DOHH2 (cell line): ENCODE data around the gene RAB39B.
"Not testable (repeated sequence)": the region's sequence is repeated elsewhere in the genome, so short reads cannot be mapped to it uniquely, and the experiment has no call there.

ENCODE experiments used
- H3F3A ChIP-seq: fragments of 200-600 bp; sonication (generic), shearing (Covaris generic); 2 replicates; pipeline ENCODE4 v1.6.0; 2016; ENCODE audit warnings: antibody characterized with exemption, mild to moderate bottlenecking; ENCODE audit not compliant: control insufficient read depth, insufficient read depth
- H3K27ac ChIP-seq: fragments of 200-600 bp; sonication (generic); 2 replicates; pipeline ENCODE4 v1.5.1; 2014; ENCODE audit warnings: low read depth, mild to moderate bottlenecking, low read length, moderate library complexity
- H3K27me3 ChIP-seq: fragments of 200-600 bp; sonication (generic); 2 replicates; pipeline ENCODE4 v1.6.1; 2014; ENCODE audit warnings: mild to moderate bottlenecking, low read length, mixed read lengths; ENCODE audit not compliant: control insufficient read depth
- H3K36me3 ChIP-seq: fragments of 200-600 bp; sonication (generic); 2 replicates; pipeline ENCODE4 v1.6.1; 2014; ENCODE audit warnings: mild to moderate bottlenecking, low read length, moderate library complexity, mixed read lengths; ENCODE audit not compliant: control insufficient read depth
- H3K4me1 ChIP-seq: fragments of 200-600 bp; sonication (generic); 2 replicates; pipeline ENCODE4 v1.6.1; 2014; ENCODE audit warnings: mild to moderate bottlenecking, low read length, mixed read lengths; ENCODE audit not compliant: control insufficient read depth
- H3K4me2 ChIP-seq: fragments of 200-600 bp; sonication (generic); 2 replicates; pipeline ENCODE4 v1.6.0; 2014; ENCODE audit warnings: mild to moderate bottlenecking, low read length, moderate library complexity
- H3K4me3 ChIP-seq: fragments of 200-600 bp; sonication (generic); 2 replicates; pipeline ENCODE4 v1.5.1; 2014; ENCODE audit warnings: mild to moderate bottlenecking, low read length, mixed read lengths
- H3K79me2 ChIP-seq: fragments of 200-600 bp; sonication (generic); 2 replicates; pipeline ENCODE4 v1.6.1; 2014; ENCODE audit warnings: mild to moderate bottlenecking, low read length, mixed read lengths; ENCODE audit not compliant: control insufficient read depth
- H3K9me2 ChIP-seq: fragments of 200-600 bp; sonication (generic); replicated peaks from 2 replicates; pipeline ENCODE4 v1.6.1; 2014; ENCODE audit warnings: mild to moderate bottlenecking, low read length, mixed read lengths; ENCODE audit not compliant: control insufficient read depth
- H3K9me3 ChIP-seq: fragments of 200-600 bp; sonication (generic); 2 replicates; pipeline ENCODE4 v1.6.1; 2014; ENCODE audit warnings: antibody characterized with exemption, low read length, mixed read lengths; ENCODE audit not compliant: control insufficient read depth, insufficient read depth
- H4K20me1 ChIP-seq: fragments of 200-600 bp; sonication (generic); 2 replicates; pipeline ENCODE4 v1.6.0; 2014; ENCODE audit warnings: low read depth, mild to moderate bottlenecking, antibody characterized with exemption, low read length, moderate library complexity; ENCODE audit not compliant: control insufficient read depth, insufficient read depth
- EZH2phosphoT487 ChIP-seq: fragments of 200-600 bp; sonication (generic); IDR thresholded peaks from 2 replicates; pipeline ENCODE4 v1.6.1; 2017; ENCODE audit warnings: borderline replicate concordance, mild to moderate bottlenecking, antibody characterized with exemption, low read length, moderate library complexity, mixed read lengths
- TF ChIP-seq, protein P1 (sequence below): fragments of 200-600 bp; sonication (generic); IDR thresholded peaks from one replicate; pipeline ENCODE4 v1.5.1; 2014; ENCODE audit warnings: antibody characterized with exemption, mild to moderate bottlenecking, low read depth, low read length; ENCODE audit not compliant: poor library complexity, severe bottlenecking

Gene RAB39B

GRCh38 chrX:155237719-155238118 is 26.6 kb downstream of the RAB39B start:
- H3K27ac ChIP-seq = no peak overlapping the region
- H3K36me3 ChIP-seq = peaks cover 46% of the 10 kb centered on the region
- peaks cover 3% of the 10 kb centered on the region; the same call in 1 of the 2 replicates for H3K79me2 ChIP-seq
- no peaks in the 10 kb centered on the region; the same call in 1 of the 2 replicates for H3F3A ChIP-seq
- no peaks in the 10 kb centered on the region for H3K4me1 ChIP-seq
- H3K9me2 ChIP-seq = no peaks in the 10 kb centered on the region
- no peak for TF ChIP-seq EZH2phosphoT487
- TF ChIP-seq, protein P1, sequence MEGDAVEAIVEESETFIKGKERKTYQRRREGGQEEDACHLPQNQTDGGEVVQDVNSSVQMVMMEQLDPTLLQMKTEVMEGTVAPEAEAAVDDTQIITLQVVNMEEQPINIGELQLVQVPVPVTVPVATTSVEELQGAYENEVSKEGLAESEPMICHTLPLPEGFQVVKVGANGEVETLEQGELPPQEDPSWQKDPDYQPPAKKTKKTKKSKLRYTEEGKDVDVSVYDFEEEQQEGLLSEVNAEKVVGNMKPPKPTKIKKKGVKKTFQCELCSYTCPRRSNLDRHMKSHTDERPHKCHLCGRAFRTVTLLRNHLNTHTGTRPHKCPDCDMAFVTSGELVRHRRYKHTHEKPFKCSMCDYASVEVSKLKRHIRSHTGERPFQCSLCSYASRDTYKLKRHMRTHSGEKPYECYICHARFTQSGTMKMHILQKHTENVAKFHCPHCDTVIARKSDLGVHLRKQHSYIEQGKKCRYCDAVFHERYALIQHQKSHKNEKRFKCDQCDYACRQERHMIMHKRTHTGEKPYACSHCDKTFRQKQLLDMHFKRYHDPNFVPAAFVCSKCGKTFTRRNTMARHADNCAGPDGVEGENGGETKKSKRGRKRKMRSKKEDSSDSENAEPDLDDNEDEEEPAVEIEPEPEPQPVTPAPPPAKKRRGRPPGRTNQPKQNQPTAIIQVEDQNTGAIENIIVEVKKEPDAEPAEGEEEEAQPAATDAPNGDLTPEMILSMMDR = no peak
- H3K4me2 ChIP-seq = no peak overlapping the region
- H3K27me3 ChIP-seq = no peaks in the 10 kb centered on the region
- no peaks in the 10 kb centered on the region for H3K9me3 ChIP-seq
- no peaks in the 10 kb centered on the region for H4K20me1 ChIP-seq
- H3K4me3 ChIP-seq = no peak overlapping the region

DNA sequence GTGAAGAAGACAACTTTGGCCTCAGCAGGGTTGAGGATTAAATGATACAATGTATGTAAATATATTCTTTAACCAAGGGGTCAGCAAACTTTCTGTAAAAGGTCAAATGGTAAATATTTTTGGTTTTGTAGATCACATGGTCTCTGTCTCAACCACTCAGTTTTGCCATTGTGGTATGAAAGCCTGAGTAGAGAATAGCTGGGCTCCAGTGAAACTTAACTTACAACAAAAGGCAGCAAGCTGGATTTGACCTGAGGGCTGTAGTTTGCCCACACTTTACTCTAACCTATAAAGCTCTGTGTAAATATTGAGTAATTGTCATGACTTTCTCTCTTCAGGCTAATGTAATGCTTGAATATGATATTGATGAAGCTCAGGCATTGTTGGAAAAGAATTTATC is 28.4 kb downstream of the RAB39B start:
- Histone ChIP-seq H3K36me3 (peaks cover 61% of the 10 kb centered on the region), H3K4me3 (no peak overlapping the region), H3K9me3 (no peaks in the 10 kb centered on the region), H3K4me2 (no peak overlapping the region), H3F3A (no peaks in the 10 kb centered on the region; the same call in 1 of the 2 replicates), H3K9me2 (no peaks in the 10 kb centered on the region), H3K27ac (no peak overlapping the region), H4K20me1 (no peaks in the 10 kb centered on the region), H3K27me3 (no peaks in the 10 kb centered on the region), H3K4me1 (no peaks in the 10 kb centered on the region), H3K79me2 (peaks cover 5% of the 10 kb centered on the region; the same call in 1 of the 2 replicates)
- TF ChIP-seq, protein P1 = no peak
- TF ChIP-seq EZH2phosphoT487 = no peak

DNA sequence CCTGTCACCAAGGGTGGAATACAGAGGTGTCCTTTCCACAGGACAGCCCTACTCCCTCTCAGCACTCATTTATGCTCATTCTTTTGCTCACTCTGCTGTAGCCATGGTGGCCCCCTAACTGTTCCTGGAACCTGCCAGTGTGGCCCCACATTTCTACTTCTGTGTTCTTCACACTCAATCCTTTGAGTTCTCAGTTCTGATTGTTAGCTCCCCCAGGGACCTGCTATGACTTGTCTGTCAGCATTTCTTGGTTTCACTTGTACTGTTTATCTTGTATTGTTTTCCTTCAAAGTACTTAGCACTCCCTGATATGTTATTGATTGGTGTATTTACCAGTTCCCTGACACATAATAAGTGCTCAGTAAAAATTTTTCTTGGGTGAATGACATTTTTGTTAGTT is 33.1 kb downstream of the RAB39B start:
- Histone ChIP-seq H3K4me3 (no peak overlapping the region), H3K4me1 (no peaks in the 10 kb centered on the region), H3K27me3 (no peaks in the 10 kb centered on the region), H3K36me3 (peaks cover 62% of the 10 kb centered on the region), H3K79me2 (peaks cover 5% of the 10 kb centered on the region; the same call in 1 of the 2 replicates), H3K9me3 (no peaks in the 10 kb centered on the region), H3F3A (no peaks in the 10 kb centered on the region), H3K9me2 (no peaks in the 10 kb centered on the region), H3K27ac (no peak overlapping the region), H4K20me1 (no peaks in the 10 kb centered on the region), H3K4me2 (no peak overlapping the region)
- no peak for TF ChIP-seq EZH2phosphoT487
- TF ChIP-seq, protein P1 = no peak

DNA sequence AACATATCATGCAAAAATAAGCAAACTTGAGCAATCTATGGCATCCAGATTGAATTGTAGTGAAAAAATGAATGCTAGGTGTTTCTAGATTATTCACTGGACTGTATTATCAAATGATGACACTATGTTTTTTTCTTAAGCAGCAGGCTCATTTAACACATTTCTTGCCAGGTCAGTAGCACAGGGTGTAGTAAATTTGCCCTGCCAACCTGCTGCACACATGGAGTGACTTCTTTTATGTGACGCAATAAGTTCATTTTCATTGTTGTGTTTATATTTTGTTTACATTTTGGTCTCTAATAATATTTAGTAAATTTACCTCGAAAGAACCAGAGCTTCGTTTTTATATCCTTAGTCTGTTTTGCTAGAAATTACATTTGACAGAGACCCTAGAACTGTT is 38.5 kb downstream of the RAB39B start:
- H3K4me1 ChIP-seq = no peaks in the 10 kb centered on the region
- H3K9me2 ChIP-seq = no peaks in the 10 kb centered on the region
- no peak overlapping the region for H3K4me3 ChIP-seq
- H3K27ac ChIP-seq = no peak overlapping the region
- H4K20me1 ChIP-seq = no peaks in the 10 kb centered on the region
- H3K9me3 ChIP-seq = no peaks in the 10 kb centered on the region
- peaks cover 47% of the 10 kb centered on the region for H3K36me3 ChIP-seq
- H3K27me3 ChIP-seq = no peaks in the 10 kb centered on the region
- H3K79me2 ChIP-seq = peaks cover 22% of the 10 kb centered on the region
- H3K4me2 ChIP-seq = no peak overlapping the region
- TF ChIP-seq EZH2phosphoT487 = no peak
- TF ChIP-seq, protein P1 = no peak
- H3F3A ChIP-seq = no peaks in the 10 kb centered on the region

GRCh38 chrX:155223746-155224145 is 40.5 kb downstream of the RAB39B start:
- H3K36me3 ChIP-seq = peaks cover 51% of the 10 kb centered on the region
- not testable (repeated sequence) for H3K9me2 ChIP-seq, H4K20me1 ChIP-seq, H3K27me3 ChIP-seq, H3K4me1 ChIP-seq, H3K9me3 ChIP-seq, H3K4me3 ChIP-seq, H3K4me2 ChIP-seq, H3F3A ChIP-seq, H3K27ac ChIP-seq
- peaks cover 40% of the 10 kb centered on the region for H3K79me2 ChIP-seq
